HCT116 (cell line): Measurements from ENCODE around the gene DOCK4. TPM values are rescaled to one million over a fixed set of nuclear protein-coding genes. Genes with fewer than 3 reads are reported as not detected.

ENCODE experiments used
- ATAC-seq: fragments of 200-7000 bp; cut with Tn5 transposase; 2 replicates; pipeline ENCODE4 v1.9.1; 2020; ENCODE audit warnings: mild to moderate bottlenecking, moderate library complexity
- BruUV-seq: library from RNA; stranded (reverse); fragments of 400-500 nt; replicated peaks from 2 replicates; lab custom pipeline; 2021; lab: Mats Ljungman, UMichigan
- CTCF ChIA-PET: fragments of 300-600 bp; sonication (Branson Sonifier 250); formaldehyde crosslinking; loops from one replicate; lab custom pipeline; 2021; ENCODE audit warnings: antibody characterized with exemption; lab: Charles Lee
- POLR2A ChIA-PET: fragments of 300-600, 350-600 bp; sonication (Branson Sonifier 250); formaldehyde crosslinking; loops from one replicate; lab custom pipeline; 2021; ENCODE audit warnings: antibody characterized with exemption; lab: Charles Lee
- RAD21 ChIA-PET, 2 experiments: fragments of 300-600 bp; sonication (Branson Sonifier 250); formaldehyde crosslinking; loops; one replicate each; lab custom pipeline; 2023; ENCODE audit warnings: low total read pairs in 2 of 2; ENCODE audit not compliant: uncharacterized antibody in 2 of 2, unreplicated experiment in 2 of 2, low non-redundant PET in 1 of 2; lab: Charles Lee
- DNase-seq: peaks from one replicate; pipeline ENCODE4 v3.0.0-alpha.2; 2010; ENCODE audit warnings: low read depth, low spot score
- H2AFZ ChIP-seq: fragments of 200-600 bp; shearing (Covaris generic), sonication (generic); 2 replicates; pipeline ENCODE4 v1.6.1; 2017; ENCODE audit warnings: low read depth, mixed run types, mixed read lengths, antibody characterized with exemption, low read length; ENCODE audit not compliant: poor library complexity, severe bottlenecking
- H3K27ac ChIP-seq: 2 replicates; pipeline ENCODE4 v1.5.1; 2012; ENCODE audit warnings: low read depth, low read length
- H3K27me3 ChIP-seq: fragments of 200-600 bp; sonication (generic); 2 replicates; pipeline ENCODE4 v1.6.1; 2016; ENCODE audit warnings: mixed run types, low read length, mixed read lengths; ENCODE audit not compliant: insufficient read depth
- H3K36me3 ChIP-seq, 2 experiments: fragments of 200-500 bp in 1 of 2; fragments of 200-600 bp in 1 of 2; sonication (Bioruptor generic) in 1 of 2; sonication (generic) in 1 of 2; 2 replicates each; pipeline versions ENCODE4 v1.5.1 to v1.6.1; 2014 to 2016; ENCODE audit warnings: low read length in 2 of 2, inconsistent platforms in 1 of 2, mixed read lengths in 1 of 2, mixed run types in 1 of 2; ENCODE audit not compliant: insufficient read depth in 2 of 2, control insufficient read depth in 1 of 2
- H3K4me1 ChIP-seq, 2 experiments: fragments of 200-600 bp in 1 of 2; sonication (generic) in 1 of 2; 2 replicates each; pipeline versions ENCODE4 v1.5.1 to v1.6.1; 2012 to 2017; ENCODE audit warnings: low read length in 2 of 2, inconsistent platforms in 1 of 2, mild to moderate bottlenecking in 1 of 2, mixed read lengths in 1 of 2, mixed run types in 1 of 2, moderate library complexity in 1 of 2; ENCODE audit not compliant: insufficient read depth in 2 of 2, control insufficient read depth in 1 of 2
- H3K4me2 ChIP-seq: fragments of 200-600 bp; sonication (generic); 2 replicates; pipeline ENCODE4 v1.6.1; 2017; ENCODE audit warnings: mixed run types, low read length, mixed read lengths
- H3K4me3 ChIP-seq, 2 experiments: fragments of 200-600 bp in 1 of 2; sonication (generic) in 1 of 2; replicated peaks in 1 of 2; 2 replicates each; pipeline ENCODE4 v1.5.1; 2011 to 2016; ENCODE audit warnings: low read length in 2 of 2, control low read depth in 1 of 2, low read depth in 1 of 2, mild to moderate bottlenecking in 1 of 2, mixed read lengths in 1 of 2, mixed run types in 1 of 2
- H3K79me2 ChIP-seq: fragments of 200-600 bp; sonication (generic); 2 replicates; pipeline ENCODE4 v1.6.1; 2017; ENCODE audit warnings: mild to moderate bottlenecking, mixed run types, low read length, moderate library complexity, mixed read lengths; ENCODE audit not compliant: insufficient read depth
- H3K9ac ChIP-seq: fragments of 200-600 bp; sonication (generic); 2 replicates; pipeline ENCODE4 v1.6.1; 2016; ENCODE audit warnings: low read length, mixed read lengths
- H3K9me2 ChIP-seq: fragments of 200-600 bp; sonication (generic), shearing (Covaris generic); 2 replicates; pipeline ENCODE4 v1.6.1; 2017; ENCODE audit warnings: mixed run types, mild to moderate bottlenecking, moderate library complexity; ENCODE audit not compliant: insufficient read depth
- H3K9me3 ChIP-seq, 2 experiments: fragments of 200-500 bp in 1 of 2; fragments of 200-600 bp in 1 of 2; sonication (Bioruptor generic) in 1 of 2; sonication (generic) in 1 of 2; 2 replicates each; pipeline ENCODE4 v1.6.1; 2014 to 2017; ENCODE audit warnings: low read length in 2 of 2, mixed read lengths in 2 of 2, inconsistent platforms in 1 of 2, low read depth in 1 of 2, mild to moderate bottlenecking in 1 of 2, mixed run types in 1 of 2, moderate library complexity in 1 of 2; ENCODE audit not compliant: control insufficient read depth in 1 of 2, insufficient read depth in 1 of 2
- H4K20me1 ChIP-seq: fragments of 200-600 bp; sonication (generic), shearing (Covaris generic); 2 replicates; pipeline ENCODE4 v1.6.1; 2017; ENCODE audit warnings: mixed run types, mild to moderate bottlenecking, moderate library complexity; ENCODE audit not compliant: insufficient read depth
- CBX3 ChIP-seq: IDR thresholded peaks from 2 replicates; pipeline ENCODE4 v1.6.1; 2012; ENCODE audit warnings: low read depth
- CEBPB ChIP-seq: IDR thresholded peaks from 2 replicates; pipeline ENCODE4 v1.6.1; 2012; ENCODE audit warnings: low read depth
- CTCF ChIP-seq, 3 experiments: fragments of 200-600 bp in 1 of 3; sonication (generic) in 1 of 3; IDR thresholded peaks in 2 of 3; conservative IDR thresholded peaks in 1 of 3; 2 replicates each; pipeline ENCODE4 v1.5.1; 2012 to 2017; ENCODE audit warnings: low read depth in 2 of 3, low read length in 2 of 3, antibody characterized with exemption in 1 of 3, borderline replicate concordance in 1 of 3, control low read depth in 1 of 3, mild to moderate bottlenecking in 1 of 3, mixed read lengths in 1 of 3, mixed run types in 1 of 3, moderate library complexity in 1 of 3; ENCODE audit not compliant: insufficient read depth in 1 of 3
- JUND ChIP-seq: IDR thresholded peaks from 2 replicates; pipeline ENCODE4 v1.6.1; 2012
- POLR2A ChIP-seq: IDR thresholded peaks from 2 replicates; pipeline ENCODE4 v1.7.0; 2011; ENCODE audit warnings: borderline replicate concordance; ENCODE audit not compliant: insufficient read depth, insufficient read length; ENCODE audit errors: extremely low read depth
- POLR2AphosphoS5 ChIP-seq: IDR thresholded peaks from 2 replicates; pipeline ENCODE4 v1.6.1; 2011; ENCODE audit warnings: mild to moderate bottlenecking, low read depth, low read length, moderate library complexity
- RAD21 ChIP-seq: IDR thresholded peaks from 2 replicates; pipeline ENCODE4 v1.6.1; 2012; ENCODE audit warnings: low read depth, mild to moderate bottlenecking
- SP1 ChIP-seq: IDR thresholded peaks from 2 replicates; pipeline ENCODE4 v1.6.1; 2012; ENCODE audit warnings: low read depth
- SRF ChIP-seq: IDR thresholded peaks from 2 replicates; pipeline ENCODE4 v1.6.1; 2012; ENCODE audit warnings: low read depth
- TCF7L2 ChIP-seq: IDR thresholded peaks from 2 replicates; pipeline ENCODE4 v1.7.0; 2011; ENCODE audit warnings: borderline replicate concordance, inconsistent platforms; ENCODE audit not compliant: insufficient read depth, insufficient read length; ENCODE audit errors: extremely low read depth
- intact Hi-C: fragments of 100-400 bp; cut with micrococcal nuclease; formaldehyde crosslinking; loops from 2 replicates; pipeline ENCODE4 v1.10.0; 2022
- total RNA-seq: library from RNA; stranded (reverse); gene quantifications from one replicate; pipeline ENCODE4 v1.2.1, GENCODE V29; 2021; ENCODE audit not compliant: unreplicated experiment

The DOCK4 gene
- total RNA-seq, 1 experiment from 2014 or later: 2.2 TPM

- H3K4me1 ChIP-seq: no peaks in the 10 kb centered on the region; a peak in 1 of 4 replicates
- no TSS peak for BruUV-seq
Measured at GRCh38 chr7:112233048-112233697, 27.0 kb upstream of the DOCK4 start.

More at GRCh38 chr7:112233048-112233697, 27.0 kb upstream of the DOCK4 start:
- H3K27ac ChIP-seq: no peak overlapping the region
- intact Hi-C loops: no loop called here
- no peak overlapping the region for H2AFZ ChIP-seq
- no peak for TF ChIP-seq CEBPB
- no peak for TF ChIP-seq CTCF (IDR thresholded peaks at IDR 0.05 in 2 of 3, conservative IDR thresholded peaks at IDR 0.05 in 1 of 3; ENCODE audit: borderline replicate concordance in 1 of 3, insufficient read depth in 1 of 3, low read depth in 2 of 3, low read length in 2 of 3)
- no peak for TF ChIP-seq CBX3
- no peak for TF ChIP-seq POLR2AphosphoS5
- no peak for TF ChIP-seq POLR2A
- no peak for TF ChIP-seq SP1
- no peak for TF ChIP-seq SRF
- no peak for TF ChIP-seq JUND
- no peak for TF ChIP-seq RAD21
- TF ChIP-seq TCF7L2: no peak
- TF ChIP-seq, all 23 proteins: peak for 0
- ATAC-seq (no peak), DNase-seq (no peak)
- Histone ChIP-seq H3K36me3 (no peaks in the 10 kb centered on the region), H3K27me3 (no peaks in the 10 kb centered on the region), H3K9ac (no peak overlapping the region), H3K9me3 (no peaks in the 10 kb centered on the region), H4K20me1 (no peaks in the 10 kb centered on the region), H3K4me2 (no peak overlapping the region), H3K79me2 (peaks cover 3% of the 10 kb centered on the region; the same call in 1 of the 2 replicates), H3K4me3 (no peak overlapping the region), H3K9me2 (no peaks in the 10 kb centered on the region)
- RAD21 ChIA-PET: no interaction called here
- CTCF ChIA-PET: no interaction called here
- POLR2A ChIA-PET: no interaction called here
